NT2/D1 (cell line): ENCODE results near the gene TNP1.

Source experiments
- SUZ12 ChIP-seq: IDR thresholded peaks from 2 replicates; pipeline ENCODE4 v1.6.1; 2011; ENCODE audit not compliant: insufficient read length, insufficient read depth; ENCODE audit errors: extremely low read depth
- YY1 ChIP-seq: IDR thresholded peaks from 2 replicates; pipeline ENCODE4 v1.6.1; 2011; ENCODE audit not compliant: insufficient read length, insufficient read depth
- ZNF274 ChIP-seq: IDR thresholded peaks from 2 replicates; pipeline ENCODE4 v1.6.1; 2011; ENCODE audit warnings: mild to moderate bottlenecking, low read depth, low read length

- TF ChIP-seq YY1 (no peak), SUZ12 (no peak), ZNF274 (no peak)
Observed at GRCh38 chr2:216885117-216885553, 25.3 kb upstream of the TNP1 start.
